SK-N-SH treated with all-trans-retinoic acid at 6 μM for 48 hours (cell line): ENCODE results near the gene MVD.

Source experiments
- ATAC-seq: fragments of 200-7000 bp; cut with Tn5 transposase; 3 replicates; pipeline ENCODE4 v1.9.1; 2020; ENCODE audit warnings: mild to moderate bottlenecking, moderate library complexity
- ARNTL ChIP-seq: fragments of 450-650 bp; formaldehyde crosslinking; IDR thresholded peaks from 2 replicates; pipeline ENCODE4 v1.5.0; 2020; ENCODE audit warnings: low read depth, mild to moderate bottlenecking, moderate library complexity, borderline replicate concordance
- BACH2 ChIP-seq: fragments of 250-450 bp; sonication (Bioruptor Pico); IDR thresholded peaks from 2 replicates; pipeline ENCODE4 v1.9.0; 2021; ENCODE audit warnings: mild to moderate bottlenecking, borderline replicate concordance
- CSDC2 ChIP-seq: fragments of 250-450 bp; sonication (Bioruptor Pico); IDR thresholded peaks from 2 replicates; pipeline ENCODE4 v1.5.0; 2020; ENCODE audit warnings: mild to moderate bottlenecking, moderate library complexity
- CSRNP3 ChIP-seq: fragments of 250-450 bp; sonication (Bioruptor Pico); IDR thresholded peaks from 2 replicates; pipeline ENCODE4 v1.5.1; 2021; ENCODE audit warnings: mild to moderate bottlenecking, moderate library complexity
- ESRRG ChIP-seq: fragments of 250-450 bp; sonication (Bioruptor Pico); IDR thresholded peaks from 2 replicates; pipeline ENCODE4 v1.6.1; 2021; ENCODE audit warnings: mild to moderate bottlenecking
- GLIS3 ChIP-seq: fragments of 250-450 bp; sonication (Bioruptor Pico); IDR thresholded peaks from 2 replicates; pipeline ENCODE4 v1.5.0; 2020; ENCODE audit warnings: mild to moderate bottlenecking, moderate library complexity
- ISL1 ChIP-seq: fragments of 250-450 bp; sonication (Bioruptor Pico); IDR thresholded peaks from 2 replicates; pipeline ENCODE4 v2.1.2; 2022; ENCODE audit warnings: mild to moderate bottlenecking, moderate library complexity
- OSR1 ChIP-seq: fragments of 250-450 bp; sonication (Bioruptor Pico); IDR thresholded peaks from 2 replicates; pipeline ENCODE4 v1.8.0; 2022; ENCODE audit warnings: moderate library complexity, mild to moderate bottlenecking, inconsistent platforms
- PATZ1 ChIP-seq: fragments of 250-450 bp; sonication (Bioruptor Pico); IDR thresholded peaks from 2 replicates; pipeline ENCODE4 v1.8.0; 2020; ENCODE audit warnings: mild to moderate bottlenecking, moderate library complexity, borderline replicate concordance
- PPARA ChIP-seq: fragments of 250-450 bp; sonication (Bioruptor Pico); IDR thresholded peaks from 2 replicates; pipeline ENCODE4 v1.5.0; 2020; ENCODE audit warnings: mild to moderate bottlenecking, borderline replicate concordance
- RARB ChIP-seq: fragments of 250-450 bp; sonication (Bioruptor Pico); IDR thresholded peaks from 2 replicates; pipeline ENCODE4 v1.8.0; 2021; ENCODE audit warnings: mild to moderate bottlenecking, moderate library complexity
- SNAI2 ChIP-seq: fragments of 250-450 bp; sonication (Bioruptor Pico); IDR thresholded peaks from 2 replicates; pipeline ENCODE4 v1.5.0; 2020; ENCODE audit warnings: mild to moderate bottlenecking, moderate library complexity
- TCF4 ChIP-seq: fragments of 250-450 bp; sonication (Bioruptor Pico); IDR thresholded peaks from 2 replicates; pipeline ENCODE4 v1.8.0; 2021; ENCODE audit warnings: mild to moderate bottlenecking, moderate library complexity, borderline replicate concordance
- TOX ChIP-seq: fragments of 250-450 bp; sonication (Bioruptor Pico); IDR thresholded peaks from 2 replicates; pipeline ENCODE4 v1.8.0; 2021; ENCODE audit warnings: mild to moderate bottlenecking, moderate library complexity, borderline replicate concordance
- ZC3H10 ChIP-seq: fragments of 250-450 bp; sonication (Bioruptor Pico); IDR thresholded peaks from 2 replicates; pipeline ENCODE4 v1.5.1; 2021; ENCODE audit warnings: mild to moderate bottlenecking, moderate library complexity
- ZFP3 ChIP-seq: fragments of 250-450 bp; sonication (Bioruptor Pico); IDR thresholded peaks from 2 replicates; pipeline ENCODE4 v1.5.0; 2020; ENCODE audit warnings: mild to moderate bottlenecking, moderate library complexity
- ZFP30 ChIP-seq: fragments of 450-650 bp; formaldehyde crosslinking; IDR thresholded peaks from 2 replicates; pipeline ENCODE4 v1.5.0; 2022; ENCODE audit warnings: mild to moderate bottlenecking, moderate library complexity
- ZNF565 ChIP-seq: fragments of 450-650 bp; formaldehyde crosslinking; conservative IDR thresholded peaks from 2 replicates; pipeline ENCODE4 v1.5.0; 2020; ENCODE audit warnings: low read depth, mild to moderate bottlenecking, moderate library complexity
- ZNF70 ChIP-seq: fragments of 450-650 bp; formaldehyde crosslinking; IDR thresholded peaks from 2 replicates; pipeline ENCODE4 v1.5.0; 2020; ENCODE audit warnings: mild to moderate bottlenecking, moderate library complexity
- ZNF8 ChIP-seq: fragments of 450-650 bp; formaldehyde crosslinking; IDR thresholded peaks from 2 replicates; pipeline ENCODE4 v1.5.0; 2020; ENCODE audit warnings: mild to moderate bottlenecking, moderate library complexity
- TF ChIP-seq, protein P1 (sequence below): fragments of 250-450 bp; sonication (Bioruptor Pico); IDR thresholded peaks from 2 replicates; pipeline ENCODE4 v1.5.0; 2020; ENCODE audit warnings: mild to moderate bottlenecking, moderate library complexity
- TF ChIP-seq, protein P2 (sequence below): fragments of 250-450 bp; sonication (Bioruptor Pico); IDR thresholded peaks from 2 replicates; pipeline ENCODE4 v1.8.0; 2021; ENCODE audit warnings: low read depth, mild to moderate bottlenecking, moderate library complexity, borderline replicate concordance
- TF ChIP-seq, protein P3 (sequence below): fragments of 250-450 bp; sonication (Bioruptor Pico); IDR thresholded peaks from 2 replicates; pipeline ENCODE4 v1.5.1; 2020; ENCODE audit warnings: low read depth, mild to moderate bottlenecking, moderate library complexity

The MVD gene

GRCh38 chr16:88628512-88628974 is 34.3 kb downstream of the MVD start:
- no peak for TF ChIP-seq ZFP30 (CRISPR knock-in tag)
- no peak for TF ChIP-seq GLIS3 (CRISPR knock-in tag)
- no peak for TF ChIP-seq ZC3H10 (CRISPR knock-in tag)
- no peak for TF ChIP-seq PPARA
- TF ChIP-seq BACH2 (CRISPR knock-in tag): no peak
- peak; percentile 69 for ATAC-seq

- ATAC-seq: no peak
- TF ChIP-seq, protein P1, sequence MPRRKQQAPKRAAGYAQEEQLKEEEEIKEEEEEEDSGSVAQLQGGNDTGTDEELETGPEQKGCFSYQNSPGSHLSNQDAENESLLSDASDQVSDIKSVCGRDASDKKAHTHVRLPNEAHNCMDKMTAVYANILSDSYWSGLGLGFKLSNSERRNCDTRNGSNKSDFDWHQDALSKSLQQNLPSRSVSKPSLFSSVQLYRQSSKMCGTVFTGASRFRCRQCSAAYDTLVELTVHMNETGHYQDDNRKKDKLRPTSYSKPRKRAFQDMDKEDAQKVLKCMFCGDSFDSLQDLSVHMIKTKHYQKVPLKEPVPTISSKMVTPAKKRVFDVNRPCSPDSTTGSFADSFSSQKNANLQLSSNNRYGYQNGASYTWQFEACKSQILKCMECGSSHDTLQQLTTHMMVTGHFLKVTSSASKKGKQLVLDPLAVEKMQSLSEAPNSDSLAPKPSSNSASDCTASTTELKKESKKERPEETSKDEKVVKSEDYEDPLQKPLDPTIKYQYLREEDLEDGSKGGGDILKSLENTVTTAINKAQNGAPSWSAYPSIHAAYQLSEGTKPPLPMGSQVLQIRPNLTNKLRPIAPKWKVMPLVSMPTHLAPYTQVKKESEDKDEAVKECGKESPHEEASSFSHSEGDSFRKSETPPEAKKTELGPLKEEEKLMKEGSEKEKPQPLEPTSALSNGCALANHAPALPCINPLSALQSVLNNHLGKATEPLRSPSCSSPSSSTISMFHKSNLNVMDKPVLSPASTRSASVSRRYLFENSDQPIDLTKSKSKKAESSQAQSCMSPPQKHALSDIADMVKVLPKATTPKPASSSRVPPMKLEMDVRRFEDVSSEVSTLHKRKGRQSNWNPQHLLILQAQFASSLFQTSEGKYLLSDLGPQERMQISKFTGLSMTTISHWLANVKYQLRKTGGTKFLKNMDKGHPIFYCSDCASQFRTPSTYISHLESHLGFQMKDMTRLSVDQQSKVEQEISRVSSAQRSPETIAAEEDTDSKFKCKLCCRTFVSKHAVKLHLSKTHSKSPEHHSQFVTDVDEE (CRISPR knock-in tag): no peak
- TF ChIP-seq, protein P2, sequence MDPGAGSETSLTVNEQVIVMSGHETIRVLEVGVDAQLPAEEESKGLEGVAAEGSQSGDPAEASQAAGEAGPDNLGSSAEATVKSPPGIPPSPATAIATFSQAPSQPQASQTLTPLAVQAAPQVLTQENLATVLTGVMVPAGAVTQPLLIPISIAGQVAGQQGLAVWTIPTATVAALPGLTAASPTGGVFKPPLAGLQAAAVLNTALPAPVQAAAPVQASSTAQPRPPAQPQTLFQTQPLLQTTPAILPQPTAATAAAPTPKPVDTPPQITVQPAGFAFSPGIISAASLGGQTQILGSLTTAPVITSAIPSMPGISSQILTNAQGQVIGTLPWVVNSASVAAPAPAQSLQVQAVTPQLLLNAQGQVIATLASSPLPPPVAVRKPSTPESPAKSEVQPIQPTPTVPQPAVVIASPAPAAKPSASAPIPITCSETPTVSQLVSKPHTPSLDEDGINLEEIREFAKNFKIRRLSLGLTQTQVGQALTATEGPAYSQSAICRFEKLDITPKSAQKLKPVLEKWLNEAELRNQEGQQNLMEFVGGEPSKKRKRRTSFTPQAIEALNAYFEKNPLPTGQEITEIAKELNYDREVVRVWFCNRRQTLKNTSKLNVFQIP: no peak
- no peak for TF ChIP-seq ZNF565 (CRISPR knock-in tag)
- TF ChIP-seq PPARA: no peak
- no peak for TF ChIP-seq CSRNP3 (CRISPR knock-in tag)
- no peak for TF ChIP-seq SNAI2 (CRISPR knock-in tag)
- no peak for TF ChIP-seq ZNF70 (CRISPR knock-in tag)
- TF ChIP-seq PATZ1 (CRISPR knock-in tag): no peak
- no peak for TF ChIP-seq ZFP3
- TF ChIP-seq GLIS3 (CRISPR knock-in tag): no peak
- no peak for TF ChIP-seq ZFP30 (CRISPR knock-in tag)
- no peak for TF ChIP-seq ARNTL (CRISPR knock-in tag)
- TF ChIP-seq BACH2 (CRISPR knock-in tag): no peak
- TF ChIP-seq TOX (CRISPR knock-in tag): no peak
- TF ChIP-seq, protein P3, sequence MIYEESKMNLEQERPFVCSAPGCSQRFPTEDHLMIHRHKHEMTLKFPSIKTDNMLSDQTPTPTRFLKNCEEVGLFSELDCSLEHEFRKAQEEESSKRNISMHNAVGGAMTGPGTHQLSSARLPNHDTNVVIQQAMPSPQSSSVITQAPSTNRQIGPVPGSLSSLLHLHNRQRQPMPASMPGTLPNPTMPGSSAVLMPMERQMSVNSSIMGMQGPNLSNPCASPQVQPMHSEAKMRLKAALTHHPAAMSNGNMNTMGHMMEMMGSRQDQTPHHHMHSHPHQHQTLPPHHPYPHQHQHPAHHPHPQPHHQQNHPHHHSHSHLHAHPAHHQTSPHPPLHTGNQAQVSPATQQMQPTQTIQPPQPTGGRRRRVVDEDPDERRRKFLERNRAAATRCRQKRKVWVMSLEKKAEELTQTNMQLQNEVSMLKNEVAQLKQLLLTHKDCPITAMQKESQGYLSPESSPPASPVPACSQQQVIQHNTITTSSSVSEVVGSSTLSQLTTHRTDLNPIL (CRISPR knock-in tag): no peak
- no peak for TF ChIP-seq ZNF8 (CRISPR knock-in tag)
- no peak for TF ChIP-seq OSR1 (CRISPR knock-in tag)
- no peak for TF ChIP-seq ISL1
- no peak for TF ChIP-seq CSDC2 (CRISPR knock-in tag)
- no peak for TF ChIP-seq RARB (CRISPR knock-in tag)
These were observed 35.1 kb downstream of the MVD start for GRCh38 chr16:88627531-88628411.

DNA sequence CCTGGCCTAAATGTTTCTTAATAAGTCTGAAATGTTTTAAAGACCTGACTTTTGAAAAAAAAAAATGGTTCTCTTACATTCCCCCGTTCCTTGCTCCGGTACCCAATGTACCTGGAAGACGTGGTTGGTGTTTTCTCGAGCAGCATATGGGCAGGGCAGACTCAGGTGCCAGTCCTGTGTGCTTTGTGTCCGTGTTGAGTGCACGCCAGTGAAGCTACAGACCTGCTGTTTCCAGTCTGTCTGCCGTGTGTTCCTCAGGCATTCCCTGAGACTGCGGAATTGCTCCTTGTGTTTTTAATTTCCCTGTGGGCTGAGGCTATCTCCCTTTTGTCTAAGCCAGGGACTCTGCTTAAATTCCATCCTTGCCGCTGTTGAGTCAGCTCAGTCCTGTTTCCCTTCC is 36.2 kb downstream of the MVD start:
- ATAC-seq: no peak
- no peak for TF ChIP-seq ISL1
- TF ChIP-seq PPARA: no peak
- no peak for TF ChIP-seq OSR1 (CRISPR knock-in tag)
- TF ChIP-seq, protein P1 (CRISPR knock-in tag): no peak
- TF ChIP-seq, protein P2: no peak
- no peak for TF ChIP-seq TCF4 (CRISPR knock-in tag)
- TF ChIP-seq ZNF70 (CRISPR knock-in tag): no peak
- TF ChIP-seq TOX (CRISPR knock-in tag): no peak
- TF ChIP-seq ZFP3: no peak
- no peak for TF ChIP-seq ESRRG (CRISPR knock-in tag)
- TF ChIP-seq RARB (CRISPR knock-in tag): no peak
